Glomerular visceral epithelial cell (primary cell): Measurements from ENCODE around the gene RBM3.

Experiments used
- DNase-seq: peaks from one replicate; pipeline ENCODE4 v3.0.0-alpha.2; 2016; ENCODE audit errors: extremely low spot score

The RBM3 gene

GRCh38 chrX:48617542-48618340, 43.5 kb downstream of the RBM3 start:
- no peak for DNase-seq

- no peak for DNase-seq
Observed at GRCh38 chrX:48626401-48627298, 52.4 kb downstream of the RBM3 start.
